KMS-11 (cell line): ENCODE data around the gene MYL5.

Experiments
- H2AFZ ChIP-seq: fragments of 200-600 bp; sonication (generic); 2 replicates; pipeline ENCODE4 v1.6.1; 2016; ENCODE audit warnings: antibody characterized with exemption, mixed run types, low read depth
- H3K27ac ChIP-seq: fragments of 200-600 bp; sonication (generic); 2 replicates; pipeline ENCODE4 v1.6.1; 2016; ENCODE audit warnings: mild to moderate bottlenecking, mixed run types
- H3K27me3 ChIP-seq: fragments of 200-600 bp; sonication (generic); 2 replicates; pipeline ENCODE4 v1.6.1; 2017; ENCODE audit warnings: mild to moderate bottlenecking, low read depth, mixed run types, moderate library complexity; ENCODE audit not compliant: insufficient read depth
- H3K36me3 ChIP-seq: fragments of 200-600 bp; sonication (generic); 2 replicates; pipeline ENCODE4 v1.6.1; 2017; ENCODE audit warnings: mild to moderate bottlenecking, mixed run types; ENCODE audit not compliant: insufficient read depth
- H3K4me1 ChIP-seq: fragments of 200-600 bp; sonication (generic); 2 replicates; pipeline ENCODE4 v1.6.1; 2016; ENCODE audit warnings: mild to moderate bottlenecking, low read depth, mixed run types; ENCODE audit not compliant: poor library complexity, severe bottlenecking
- H3K4me2 ChIP-seq: fragments of 200-600 bp; sonication (generic); 2 replicates; pipeline ENCODE4 v1.7.0; 2016; ENCODE audit warnings: mild to moderate bottlenecking, mixed run types
- H3K4me3 ChIP-seq: fragments of 200-600 bp; sonication (generic); IDR thresholded peaks from 2 replicates; pipeline ENCODE4 v1.6.1; 2017; ENCODE audit warnings: low read depth, low read length, mixed read lengths; ENCODE audit not compliant: insufficient read depth
- H3K79me2 ChIP-seq: fragments of 200-600 bp; sonication (generic); 2 replicates; pipeline ENCODE4 v1.6.1; 2016; ENCODE audit warnings: low read depth, mixed run types; ENCODE audit not compliant: insufficient read depth
- H3K9ac ChIP-seq: fragments of 200-600 bp; sonication (generic); 2 replicates; pipeline ENCODE4 v1.6.1; 2016; ENCODE audit warnings: mild to moderate bottlenecking, mixed run types
- H4K20me1 ChIP-seq: fragments of 200-600 bp; sonication (generic); 2 replicates; pipeline ENCODE4 v1.6.1; 2016; ENCODE audit warnings: mild to moderate bottlenecking, mixed run types; ENCODE audit not compliant: insufficient read depth
- CTCF ChIP-seq: fragments of 200-600 bp; sonication (generic); conservative IDR thresholded peaks from 2 replicates; pipeline ENCODE4 v1.6.1; 2017; ENCODE audit warnings: low read depth, mild to moderate bottlenecking, antibody characterized with exemption, low read length, moderate library complexity, mixed read lengths

Gene MYL5

DNA sequence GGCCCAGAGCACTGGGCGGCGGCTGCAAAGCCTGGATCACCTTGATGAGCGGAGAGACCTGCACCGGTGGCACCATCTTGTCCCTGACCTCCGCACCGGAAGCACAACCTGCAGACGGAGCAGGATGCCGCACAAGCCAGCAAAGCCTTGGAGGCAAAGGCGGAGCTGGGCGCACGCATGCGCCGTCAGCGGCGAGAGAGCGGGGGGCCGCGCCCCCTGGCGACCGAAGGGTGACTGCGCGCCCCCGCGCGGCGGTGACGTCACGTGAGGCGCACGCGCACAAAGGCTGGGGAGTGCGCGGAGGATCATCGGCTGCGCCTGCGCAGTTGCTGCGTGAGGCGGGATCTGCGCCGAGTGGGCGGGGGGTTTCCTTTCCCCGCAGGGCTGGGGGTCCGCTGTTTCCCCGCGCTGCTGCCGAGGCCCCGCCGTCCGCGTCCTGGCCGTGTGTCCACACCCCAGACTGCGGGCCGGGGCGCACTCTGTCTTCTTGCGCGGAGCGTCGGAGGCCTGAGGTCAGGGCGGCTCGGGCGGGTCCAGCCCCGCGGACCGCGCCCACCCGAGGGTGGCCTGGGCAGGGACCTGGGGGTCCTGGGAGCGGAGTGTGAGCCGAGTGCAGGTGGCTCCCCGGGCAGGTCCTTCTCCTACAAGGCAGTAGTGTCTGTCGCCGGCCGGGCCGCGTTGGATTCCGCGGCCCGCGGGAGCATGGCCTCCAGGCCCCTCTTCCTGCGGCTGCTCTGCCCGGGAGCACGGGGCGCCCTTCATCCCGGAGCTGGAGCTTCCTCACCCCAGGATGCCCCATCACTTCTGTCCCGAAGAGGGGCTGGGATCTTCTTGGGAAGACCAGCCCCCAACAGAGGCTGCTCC, at the start of gene MYL5, which contains the start of gene ATP5ME:
TSS of gene MYL5 (plus strand) at position 371 of the 864 bp plus-strand sequence. CDS start 3,485 bp downstream, outside the sequence.
TSS of gene ATP5ME (minus strand) at position 105 of the 864 bp plus-strand sequence. CDS start at position 76, 29 bp downstream.
- TF ChIP-seq CTCF: peak; percentile 64
- Histone ChIP-seq H3K9ac (peak within 1 kb of the TSS; percentile 66; the same call in 1 of the 2 replicates), H3K27me3 (no peaks in the 10 kb centered on the region), H3K4me2 (peak within 1 kb of the TSS; percentile 48; the same call in 1 of the 2 replicates), H3K36me3 (no peaks in the 10 kb centered on the region), H3K79me2 (no peaks in the 10 kb centered on the region), H2AFZ (peak within 1 kb of the TSS; percentile 76), H4K20me1 (no peaks in the 10 kb centered on the region), H3K4me1 (peaks cover 3% of the 10 kb centered on the region), H3K4me3 (no peak within 1 kb of the TSS), H3K27ac (peak within 1 kb of the TSS; percentile 55)

DNA sequence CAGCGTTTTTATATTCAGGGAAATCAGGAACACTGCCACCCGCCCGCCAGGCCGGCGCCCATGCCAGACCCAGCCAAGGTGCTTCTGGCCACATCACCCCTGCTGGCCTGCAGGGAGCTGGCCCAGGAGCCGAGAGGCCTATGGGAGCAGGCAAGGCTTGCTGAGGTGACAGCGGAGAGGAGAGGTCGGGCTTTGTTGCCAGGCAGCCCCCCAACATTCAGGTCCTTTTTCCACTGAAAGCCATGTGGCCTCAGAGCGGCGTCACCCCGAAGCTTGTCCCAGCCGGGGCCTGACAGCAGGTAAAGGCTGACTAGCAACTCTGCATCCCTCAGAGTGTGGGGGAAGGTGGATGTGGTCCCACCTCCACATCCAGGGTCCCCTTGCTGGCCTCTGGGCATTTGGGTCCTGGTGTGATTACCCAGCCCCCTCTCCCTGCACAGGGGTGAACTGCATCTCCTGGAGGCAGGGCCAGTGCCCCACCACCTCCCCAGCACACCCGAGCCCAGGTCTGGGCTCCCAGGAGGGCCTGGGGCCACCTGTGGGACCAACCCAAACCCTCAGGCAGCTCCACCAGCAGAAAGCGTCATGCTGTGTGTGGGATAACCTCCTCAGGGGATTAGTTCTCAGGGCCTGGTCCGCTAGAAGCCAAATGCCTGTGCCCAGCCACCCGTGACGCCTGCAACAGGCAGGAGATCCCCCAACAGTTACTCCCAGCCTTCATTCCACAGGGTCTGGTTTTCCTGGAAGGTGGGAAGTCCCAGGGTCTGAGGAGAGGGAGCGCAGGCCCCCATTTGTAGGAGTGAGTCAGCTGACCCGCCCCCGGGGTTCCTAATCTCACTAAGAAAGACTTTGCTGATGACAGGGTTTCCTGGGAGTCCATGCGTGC, 49.4 kb upstream of the MYL5 start, which contains the start of gene PDE6B:
TSS of gene PDE6B (plus strand) at position 869 of the 886 bp plus-strand sequence. CDS start 54 bp downstream, outside the sequence.
- H3K27me3 ChIP-seq: no peaks in the 10 kb centered on the region; the same call in 1 of the 2 replicates
- no peaks in the 10 kb centered on the region for H3K4me1 ChIP-seq

DNA sequence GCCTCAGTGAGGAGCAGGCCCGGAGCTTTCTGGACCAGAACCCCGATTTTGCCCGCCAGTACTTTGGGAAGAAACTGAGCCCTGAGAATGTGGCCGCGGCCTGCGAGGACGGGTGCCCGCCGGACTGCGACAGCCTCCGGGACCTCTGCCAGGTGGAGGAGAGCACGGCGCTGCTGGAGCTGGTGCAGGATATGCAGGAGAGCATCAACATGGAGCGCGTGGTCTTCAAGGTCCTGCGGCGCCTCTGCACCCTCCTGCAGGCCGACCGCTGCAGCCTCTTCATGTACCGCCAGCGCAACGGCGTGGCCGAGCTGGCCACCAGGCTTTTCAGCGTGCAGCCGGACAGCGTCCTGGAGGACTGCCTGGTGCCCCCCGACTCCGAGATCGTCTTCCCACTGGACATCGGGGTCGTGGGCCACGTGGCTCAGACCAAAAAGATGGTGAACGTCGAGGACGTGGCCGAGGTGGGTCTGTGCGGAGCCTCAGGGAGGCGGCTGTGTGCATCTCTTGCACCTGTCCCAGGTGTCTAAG, 48.6 kb upstream of the MYL5 start:
- Histone ChIP-seq H3K36me3 (no peaks in the 10 kb centered on the region), H3K4me2 (no peak overlapping the region), H3K79me2 (no peaks in the 10 kb centered on the region), H3K27ac (no peak overlapping the region), H3K27me3 (no peaks in the 10 kb centered on the region; the same call in 1 of the 2 replicates), H3K4me1 (no peaks in the 10 kb centered on the region), H3K4me3 (no peak overlapping the region), H2AFZ (no peak overlapping the region), H4K20me1 (no peaks in the 10 kb centered on the region), H3K9ac (no peak overlapping the region)
- TF ChIP-seq CTCF: no peak

More for the DNA sequence above, 49.4 kb upstream of the MYL5 start, which contains the start of gene PDE6B:
- no peak within 1 kb of the TSS for H3K27ac ChIP-seq
- no peaks in the 10 kb centered on the region for H3K79me2 ChIP-seq
- TF ChIP-seq CTCF: no peak
- no peak within 1 kb of the TSS for H2AFZ ChIP-seq
- H3K4me2 ChIP-seq: no peak within 1 kb of the TSS
- H3K36me3 ChIP-seq: no peaks in the 10 kb centered on the region
- H4K20me1 ChIP-seq: no peaks in the 10 kb centered on the region
- no peak within 1 kb of the TSS for H3K9ac ChIP-seq
- H3K4me3 ChIP-seq: no peak within 1 kb of the TSS
